Embryonic facial prominence (tissue), 1 donor: ENCODE measurements around the gene GPR89A.
"Not testable (repeated sequence)": the region's sequence is repeated elsewhere in the genome, so short reads cannot be mapped to it uniquely, and the experiment has no call there.

Source experiments
- DNase-seq: peaks from one replicate; pipeline ENCODE4 v3.0.0-alpha.2; 2016; ENCODE audit errors: extremely low spot score

GPR89A gene

DNA sequence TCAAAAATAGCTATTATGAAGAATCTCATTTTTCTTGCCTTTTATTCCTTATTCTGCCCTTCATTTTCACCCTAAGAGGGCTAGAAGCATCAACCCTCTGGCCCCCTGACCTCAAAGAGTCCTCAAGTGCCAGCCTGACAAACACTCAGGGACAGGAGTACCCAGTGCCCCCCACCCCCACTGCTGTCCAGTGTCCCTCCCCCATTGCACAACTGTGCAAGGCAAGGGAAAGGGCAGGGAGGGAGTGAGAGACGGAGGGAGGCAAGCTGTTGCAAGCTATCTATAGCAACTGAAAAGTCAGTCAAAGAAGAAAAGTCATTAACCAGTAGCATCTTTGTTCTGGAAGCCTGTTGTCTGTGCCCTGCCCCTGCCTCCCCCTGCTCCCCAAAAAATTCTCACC is 78.3 kb downstream of the GPR89A start:
- DNase-seq: not testable (repeated sequence)

- DNase-seq: no peak
Measured at GRCh38 chr1:145688328-145688727, 80.5 kb downstream of the GPR89A start.

- DNase-seq: no peak
Measured at GRCh38 chr1:145688924-145689323, 81.1 kb downstream of the GPR89A start.

GRCh38 chr1:145689922-145690321 is 82.1 kb downstream of the GPR89A start:
- DNase-seq: no peak

DNA sequence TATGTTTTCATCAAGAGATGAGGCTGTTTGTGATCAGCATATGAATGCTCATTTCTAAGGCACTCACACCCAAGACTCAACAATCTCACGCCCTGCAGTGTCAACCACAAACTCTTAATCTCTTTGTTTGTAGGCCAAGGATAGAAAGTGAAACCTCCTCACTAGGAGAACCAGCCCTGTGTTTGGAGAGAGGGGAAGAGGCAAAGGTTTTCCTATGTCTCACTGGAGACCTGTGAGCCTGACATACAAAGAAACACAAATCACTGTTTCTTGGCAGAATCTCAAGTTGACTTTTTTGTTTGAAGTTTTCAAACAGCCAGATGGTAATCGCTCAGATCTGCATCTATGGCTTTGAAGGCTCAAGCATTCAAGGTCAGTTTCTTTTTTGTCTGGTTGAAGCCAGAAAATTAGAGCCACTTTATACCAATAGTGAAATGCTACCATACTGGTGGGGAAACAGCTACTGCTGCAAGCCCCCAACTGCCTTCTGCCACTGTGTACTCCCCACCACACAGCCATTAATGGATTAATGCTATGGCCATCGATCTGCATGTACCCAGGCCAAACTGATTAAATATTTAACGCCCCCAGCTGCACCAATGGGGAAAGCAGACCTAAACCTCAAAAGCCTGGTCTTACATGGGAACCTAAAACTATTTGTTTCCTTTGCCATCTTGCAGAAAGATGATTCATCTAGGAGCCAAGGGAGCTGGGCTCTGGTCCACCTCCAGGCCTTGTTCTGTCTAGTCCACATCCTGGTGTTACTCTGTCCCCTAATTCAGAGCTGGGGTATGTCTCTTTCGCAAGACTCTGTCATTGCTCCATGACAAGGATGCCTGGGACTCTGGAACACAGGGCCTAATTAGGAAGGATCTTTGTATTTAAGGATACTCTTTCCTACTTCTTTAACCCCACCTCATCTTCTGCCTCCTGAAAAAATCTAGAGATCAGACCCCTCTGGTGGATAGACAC is 83.1 kb downstream of the GPR89A start:
- no peak for DNase-seq

GRCh38 chr1:145692785-145693443 is 85.1 kb downstream of the GPR89A start:
- DNase-seq: no peak

DNA sequence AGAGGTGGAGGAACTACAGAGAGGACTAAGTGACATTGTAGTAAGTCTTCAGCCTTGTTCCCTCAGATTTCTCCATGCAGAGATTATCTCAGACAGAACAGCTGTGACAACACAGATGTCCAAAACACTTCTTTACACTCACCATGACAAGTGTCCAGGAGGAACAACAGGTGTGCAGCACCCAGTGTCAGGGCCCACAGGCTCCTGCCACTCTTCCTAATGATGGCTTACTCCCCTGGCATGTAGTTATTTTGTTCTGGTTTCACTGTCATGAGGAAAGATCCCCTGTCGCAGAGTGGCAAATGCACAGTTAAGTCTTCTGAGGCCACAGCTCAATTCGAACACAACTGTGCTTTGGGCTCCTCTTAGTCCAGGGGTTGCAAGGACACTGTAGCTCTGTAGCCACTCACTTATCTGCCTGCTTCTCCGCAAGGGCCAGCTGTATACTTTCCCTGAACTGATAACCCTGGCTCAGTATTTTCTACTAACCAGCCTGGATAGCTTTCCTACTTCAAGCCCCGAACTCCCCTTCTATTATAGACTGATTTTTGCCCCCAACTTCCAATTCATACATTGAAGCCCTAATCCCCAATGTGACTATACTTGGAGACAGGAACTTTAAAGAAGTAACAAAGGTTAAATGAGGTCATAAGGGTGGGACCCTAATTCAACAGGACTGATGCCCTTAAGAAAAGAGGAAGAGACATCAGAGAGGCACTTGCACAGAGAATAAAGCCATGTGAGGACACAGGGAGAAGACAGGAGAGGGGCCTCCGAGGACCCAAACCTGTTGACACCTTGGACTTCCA is 88.2 kb downstream of the GPR89A start:
- no peak for DNase-seq

DNA sequence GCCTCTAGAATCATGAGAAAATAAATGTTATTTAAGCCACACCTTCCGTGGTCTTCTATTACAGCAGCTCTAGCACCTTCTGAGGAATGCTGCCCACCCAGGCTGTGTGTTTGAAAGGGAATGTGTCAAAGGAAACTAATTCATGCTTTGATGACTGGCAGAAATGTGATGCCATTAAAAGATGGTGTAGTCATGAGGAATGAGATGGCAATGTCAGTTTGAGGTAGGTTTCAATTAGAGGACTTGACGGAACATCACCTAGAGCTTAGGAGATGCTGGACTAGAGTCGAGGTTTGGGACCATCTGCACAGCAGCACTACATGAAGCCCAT is 88.8 kb downstream of the GPR89A start:
- no peak for DNase-seq

- DNase-seq: no peak
Measured at GRCh38 chr1:145701306-145701862, 93.6 kb downstream of the GPR89A start.

DNA sequence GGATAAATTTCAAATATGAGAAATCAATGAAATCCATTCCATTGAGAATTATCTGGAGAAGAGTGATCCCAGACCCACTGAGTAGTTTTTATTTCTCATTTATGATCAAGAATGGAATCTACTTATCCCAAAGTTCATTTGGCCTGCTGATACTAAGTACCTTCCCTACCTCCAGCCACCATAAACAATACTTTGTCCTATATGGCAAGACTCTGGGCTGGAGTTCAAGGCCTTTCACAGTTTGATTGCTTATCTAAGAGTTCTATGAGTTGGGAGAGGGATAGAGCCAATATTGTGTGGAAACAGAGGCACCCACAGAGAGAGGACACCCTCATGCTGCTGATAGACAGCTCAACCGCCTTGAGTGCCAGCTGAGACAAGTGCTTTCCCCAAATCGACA is 94.3 kb downstream of the GPR89A start:
- DNase-seq: no peak

DNA sequence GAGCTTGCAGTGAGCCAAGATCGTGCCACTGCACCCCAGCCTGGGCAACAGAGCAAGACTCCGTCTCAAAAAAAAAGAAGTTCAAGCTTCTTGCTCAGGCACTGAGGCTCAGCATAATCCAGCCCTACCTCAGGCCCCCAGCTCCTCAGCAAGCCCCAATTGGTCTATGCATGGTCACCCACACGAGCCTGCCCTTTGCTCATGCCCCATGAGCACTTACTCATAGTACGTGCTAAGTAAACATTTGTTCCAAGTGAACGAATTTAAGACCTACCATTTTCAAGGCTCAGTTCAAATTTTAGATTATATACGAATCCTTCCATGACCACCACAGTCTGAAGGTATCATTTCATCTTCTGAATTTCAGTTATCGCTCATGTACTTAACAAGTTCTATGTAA is 95.0 kb downstream of the GPR89A start:
- no peak for DNase-seq

GRCh38 chr1:145705622-145706021 is 97.8 kb downstream of the GPR89A start:
- DNase-seq: no peak

GRCh38 chr1:145706086-145706664 is 98.4 kb downstream of the GPR89A start:
- DNase-seq: no peak

GRCh38 chr1:145707183-145707867 is 99.5 kb downstream of the GPR89A start, which contains the start of gene PDZK1:
PDZK1 (minus strand) TSS chr1:145707368; CDS start chr1:145688021, 19,347 bp downstream.
- no peak for DNase-seq

GRCh38 chr1:145708063-145708462 is 100.3 kb downstream of the GPR89A start:
- DNase-seq: no peak

DNA sequence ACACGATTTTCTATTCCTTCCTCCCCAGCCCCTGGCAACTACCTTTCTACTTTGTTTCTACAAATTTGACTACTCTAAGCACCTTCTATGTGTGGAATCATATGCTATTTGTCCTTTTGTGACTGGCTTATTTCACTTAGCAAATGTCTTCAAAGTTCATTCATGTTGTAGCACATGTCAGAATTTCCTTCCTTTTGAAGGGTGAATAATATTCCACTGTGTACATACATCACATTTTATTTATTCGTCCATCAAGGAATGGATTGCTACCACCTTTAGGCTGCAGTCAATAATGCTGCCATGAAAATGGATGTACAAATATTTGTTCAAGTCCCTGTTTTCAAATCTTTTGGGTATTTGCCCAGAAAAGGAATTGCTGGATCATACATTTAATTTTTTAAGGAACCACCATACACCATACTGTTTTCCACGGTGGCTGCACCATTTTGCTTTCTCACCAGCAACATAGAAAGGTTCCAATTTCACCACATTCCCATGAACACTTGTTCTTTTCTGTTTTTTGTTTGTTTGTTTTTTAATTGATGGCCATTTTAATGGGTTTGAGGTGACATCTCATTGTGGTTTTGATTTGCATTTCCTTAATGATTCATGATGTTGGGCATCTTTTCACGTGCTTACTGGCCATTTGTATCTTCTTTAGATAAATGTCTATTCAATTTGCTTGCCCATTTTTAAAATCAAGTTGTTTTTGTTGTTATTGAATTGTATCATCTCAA is 102.7 kb downstream of the GPR89A start:
- DNase-seq: no peak

DNA sequence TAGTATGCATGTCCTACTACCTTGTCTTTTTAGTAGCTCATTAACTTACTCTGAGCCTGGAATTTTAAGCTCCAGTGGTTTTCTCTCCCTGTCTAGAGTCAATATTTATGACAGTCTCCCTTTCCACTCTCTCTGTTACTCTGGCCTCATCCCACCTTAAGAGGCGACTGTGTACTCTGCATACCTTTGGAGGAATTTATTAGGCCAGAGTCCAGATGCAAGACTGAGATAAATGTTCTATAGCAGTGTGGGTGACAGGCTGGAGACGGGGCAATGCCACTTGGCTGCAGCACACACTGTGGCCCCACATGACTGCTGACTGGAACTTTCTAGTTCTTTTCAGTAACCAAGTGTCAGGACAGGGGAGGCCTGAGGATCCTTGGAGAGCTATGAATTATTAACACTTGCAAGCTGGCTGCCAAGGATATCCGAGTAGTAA is 103.4 kb downstream of the GPR89A start:
- no peak for DNase-seq

DNA sequence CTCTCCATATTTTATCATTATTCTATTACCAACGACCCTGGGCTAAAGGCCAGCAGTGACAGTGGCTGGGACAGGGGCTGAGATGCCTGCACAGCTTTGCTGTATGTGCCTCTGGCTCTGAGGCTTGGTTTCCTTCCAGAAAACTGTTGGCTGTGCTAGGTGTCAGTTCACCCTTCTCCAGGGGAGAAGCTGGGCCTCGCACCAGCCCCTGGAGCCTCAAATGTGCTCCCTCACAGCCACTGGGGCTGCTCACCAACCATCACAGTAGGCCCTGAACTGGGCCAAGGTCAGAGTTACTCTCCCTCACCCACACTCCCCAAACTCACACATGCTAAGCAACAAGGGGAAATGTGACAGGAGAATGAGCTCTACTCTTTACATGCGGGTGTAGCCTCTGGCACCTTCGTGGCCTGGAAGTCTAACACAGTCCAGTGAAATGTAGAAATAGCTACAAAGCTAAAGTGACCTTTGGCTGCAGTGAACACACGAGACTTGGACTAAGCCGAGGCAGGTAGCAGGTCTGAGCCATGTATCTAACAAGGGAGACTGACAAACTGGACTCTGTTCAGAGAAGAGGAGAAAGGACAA is 106.8 kb downstream of the GPR89A start:
- no peak for DNase-seq

- DNase-seq: no peak
Measured at GRCh38 chr1:145716641-145717345, 109.0 kb downstream of the GPR89A start.
